ENCODE data around the gene CPSF3. TPM values are rescaled to one million over a fixed set of nuclear protein-coding genes. Genes with fewer than 3 reads are reported as not detected.

CPSF3 gene
- total and polyA plus RNA-seq, 9 of the 15 experiments (the other 6 are each of a cell fraction or from before 2014, with no cell fraction given) = 54.2 to 151 (median 94.5) TPM

DNA sequence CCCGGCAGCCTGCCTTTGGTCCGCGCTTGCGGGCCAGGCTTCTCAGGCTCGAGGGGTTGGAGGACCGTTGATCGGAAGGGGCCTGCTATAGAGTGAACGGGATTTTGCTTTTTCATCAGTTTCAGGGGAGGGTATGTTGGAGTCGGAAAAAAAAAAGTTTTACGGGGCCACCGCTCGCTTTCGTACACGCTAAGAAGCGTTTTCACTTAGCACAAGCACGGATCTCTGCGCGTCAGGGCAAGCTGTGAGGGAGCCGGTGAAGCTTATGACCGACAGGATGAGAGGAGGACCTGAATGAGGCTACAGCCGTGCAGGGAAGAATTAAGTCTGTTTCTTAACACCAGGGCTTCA lies 443 bp downstream of the CPSF3 start (continued):
- TF ChIP-seq, protein P1, sequence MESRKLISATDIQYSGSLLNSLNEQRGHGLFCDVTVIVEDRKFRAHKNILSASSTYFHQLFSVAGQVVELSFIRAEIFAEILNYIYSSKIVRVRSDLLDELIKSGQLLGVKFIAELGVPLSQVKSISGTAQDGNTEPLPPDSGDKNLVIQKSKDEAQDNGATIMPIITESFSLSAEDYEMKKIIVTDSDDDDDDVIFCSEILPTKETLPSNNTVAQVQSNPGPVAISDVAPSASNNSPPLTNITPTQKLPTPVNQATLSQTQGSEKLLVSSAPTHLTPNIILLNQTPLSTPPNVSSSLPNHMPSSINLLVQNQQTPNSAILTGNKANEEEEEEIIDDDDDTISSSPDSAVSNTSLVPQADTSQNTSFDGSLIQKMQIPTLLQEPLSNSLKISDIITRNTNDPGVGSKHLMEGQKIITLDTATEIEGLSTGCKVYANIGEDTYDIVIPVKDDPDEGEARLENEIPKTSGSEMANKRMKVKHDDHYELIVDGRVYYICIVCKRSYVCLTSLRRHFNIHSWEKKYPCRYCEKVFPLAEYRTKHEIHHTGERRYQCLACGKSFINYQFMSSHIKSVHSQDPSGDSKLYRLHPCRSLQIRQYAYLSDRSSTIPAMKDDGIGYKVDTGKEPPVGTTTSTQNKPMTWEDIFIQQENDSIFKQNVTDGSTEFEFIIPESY (CRISPR knock-in tag; IDR thresholded peaks at IDR 0.05) = no peak
- TF ChIP-seq ZNF212 (CRISPR knock-in tag; IDR thresholded peaks at IDR 0.05) (no peak), ZNF197 (CRISPR knock-in tag; IDR thresholded peaks at IDR 0.05; ENCODE audit: low read depth) (no peak), MED1 (CRISPR knock-in tag; IDR thresholded peaks at IDR 0.05; ENCODE audit: borderline replicate concordance) (no peak), NFIC (IDR thresholded peaks at IDR 0.05) (no peak), KAT7 (CRISPR knock-in tag; IDR thresholded peaks at IDR 0.05; ENCODE audit: borderline replicate concordance) (no peak), CTBP1 (IDR thresholded peaks at IDR 0.05; ENCODE audit: borderline replicate concordance) (no peak), ARNT (IDR thresholded peaks at IDR 0.05) (no peak), MAFK (IDR thresholded peaks at IDR 0.05; ENCODE audit: low read length) (no peak), FUS (optimal IDR thresholded peaks at IDR 0.05; ENCODE audit: low read depth, low read length) (no peak), HDAC8 (tag; IDR thresholded peaks at IDR 0.05) (no peak), HSF4 (CRISPR knock-in tag; IDR thresholded peaks at IDR 0.05; ENCODE audit: borderline replicate concordance) (no peak), ZNF57 (CRISPR knock-in tag; IDR thresholded peaks at IDR 0.05) (no peak), ILK (tag; IDR thresholded peaks at IDR 0.05; ENCODE audit: borderline replicate concordance, low read depth) (no peak), MTF1 (CRISPR knock-in tag; IDR thresholded peaks at IDR 0.05; ENCODE audit: borderline replicate concordance) (no peak), PML (IDR thresholded peaks at IDR 0.05; ENCODE audit: low read length) (no peak), ARID2 (IDR thresholded peaks at IDR 0.05) (0 out of 2 replicates have a peak, but pooled peaks have one; percentile 43), SMARCA4 (IDR thresholded peaks at IDR 0.05) (0 out of 2 replicates have a peak, but pooled peaks have one; percentile 10), NCOA1 (IDR thresholded peaks at IDR 0.05; ENCODE audit: low read depth) (0 out of 2 replicates have a peak, but pooled peaks have one; percentile 6), BCOR (IDR thresholded peaks at IDR 0.05) (no peak), ZNF408 (CRISPR knock-in tag; IDR thresholded peaks at IDR 0.05; ENCODE audit: low read depth) (no peak), FIP1L1 (IDR thresholded peaks at IDR 0.05; ENCODE audit: low read depth, low read length, poor library complexity, severe bottlenecking) (no peak), ARID1B (IDR thresholded peaks at IDR 0.05) (no peak)
- TF ChIP-seq, protein P2, sequence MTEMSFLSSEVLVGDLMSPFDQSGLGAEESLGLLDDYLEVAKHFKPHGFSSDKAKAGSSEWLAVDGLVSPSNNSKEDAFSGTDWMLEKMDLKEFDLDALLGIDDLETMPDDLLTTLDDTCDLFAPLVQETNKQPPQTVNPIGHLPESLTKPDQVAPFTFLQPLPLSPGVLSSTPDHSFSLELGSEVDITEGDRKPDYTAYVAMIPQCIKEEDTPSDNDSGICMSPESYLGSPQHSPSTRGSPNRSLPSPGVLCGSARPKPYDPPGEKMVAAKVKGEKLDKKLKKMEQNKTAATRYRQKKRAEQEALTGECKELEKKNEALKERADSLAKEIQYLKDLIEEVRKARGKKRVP (CRISPR knock-in tag; IDR thresholded peaks at IDR 0.05) = no peak
- TF ChIP-seq, protein P3, sequence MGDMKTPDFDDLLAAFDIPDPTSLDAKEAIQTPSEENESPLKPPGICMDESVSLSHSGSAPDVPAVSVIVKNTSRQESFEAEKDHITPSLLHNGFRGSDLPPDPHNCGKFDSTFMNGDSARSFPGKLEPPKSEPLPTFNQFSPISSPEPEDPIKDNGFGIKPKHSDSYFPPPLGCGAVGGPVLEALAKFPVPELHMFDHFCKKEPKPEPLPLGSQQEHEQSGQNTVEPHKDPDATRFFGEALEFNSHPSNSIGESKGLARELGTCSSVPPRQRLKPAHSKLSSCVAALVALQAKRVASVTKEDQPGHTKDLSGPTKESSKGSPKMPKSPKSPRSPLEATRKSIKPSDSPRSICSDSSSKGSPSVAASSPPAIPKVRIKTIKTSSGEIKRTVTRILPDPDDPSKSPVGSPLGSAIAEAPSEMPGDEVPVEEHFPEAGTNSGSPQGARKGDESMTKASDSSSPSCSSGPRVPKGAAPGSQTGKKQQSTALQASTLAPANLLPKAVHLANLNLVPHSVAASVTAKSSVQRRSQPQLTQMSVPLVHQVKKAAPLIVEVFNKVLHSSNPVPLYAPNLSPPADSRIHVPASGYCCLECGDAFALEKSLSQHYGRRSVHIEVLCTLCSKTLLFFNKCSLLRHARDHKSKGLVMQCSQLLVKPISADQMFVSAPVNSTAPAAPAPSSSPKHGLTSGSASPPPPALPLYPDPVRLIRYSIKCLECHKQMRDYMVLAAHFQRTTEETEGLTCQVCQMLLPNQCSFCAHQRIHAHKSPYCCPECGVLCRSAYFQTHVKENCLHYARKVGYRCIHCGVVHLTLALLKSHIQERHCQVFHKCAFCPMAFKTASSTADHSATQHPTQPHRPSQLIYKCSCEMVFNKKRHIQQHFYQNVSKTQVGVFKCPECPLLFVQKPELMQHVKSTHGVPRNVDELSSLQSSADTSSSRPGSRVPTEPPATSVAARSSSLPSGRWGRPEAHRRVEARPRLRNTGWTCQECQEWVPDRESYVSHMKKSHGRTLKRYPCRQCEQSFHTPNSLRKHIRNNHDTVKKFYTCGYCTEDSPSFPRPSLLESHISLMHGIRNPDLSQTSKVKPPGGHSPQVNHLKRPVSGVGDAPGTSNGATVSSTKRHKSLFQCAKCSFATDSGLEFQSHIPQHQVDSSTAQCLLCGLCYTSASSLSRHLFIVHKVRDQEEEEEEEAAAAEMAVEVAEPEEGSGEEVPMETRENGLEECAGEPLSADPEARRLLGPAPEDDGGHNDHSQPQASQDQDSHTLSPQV (IDR thresholded peaks at IDR 0.05) = no peak
